Measurements from ENCODE around the gene KLF1.
"Not testable (repeated sequence)": the region's sequence is repeated elsewhere in the genome, so short reads cannot be mapped to it uniquely, and the experiment has no call there.

The KLF1 gene

DNA sequence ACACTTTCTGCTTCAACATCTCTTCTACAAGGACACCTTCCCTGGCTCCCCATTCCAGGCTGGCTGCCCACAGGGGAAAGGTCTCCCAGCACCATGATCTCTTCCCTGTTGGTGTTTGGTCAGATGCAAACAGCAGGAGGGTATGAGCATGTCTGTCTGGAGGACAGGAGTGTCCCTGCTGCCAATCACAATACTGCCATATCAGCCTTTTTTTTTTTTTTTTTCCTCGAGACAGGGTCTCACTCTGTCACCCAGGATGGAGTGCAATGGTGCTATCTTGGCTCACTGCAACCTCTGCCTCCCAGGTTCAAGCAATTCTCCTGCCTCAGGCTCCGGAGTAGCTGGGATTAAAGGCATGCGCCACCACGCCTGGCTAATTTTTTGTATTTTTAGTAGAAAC, 28.9 kb upstream of the KLF1 start:
- H3K4me1 ChIP-seq (ENCODE audit: control insufficient read depth, insufficient read depth, low read length) = peaks cover 21% of the 10 kb centered on the region
- H3K9ac ChIP-seq (ENCODE audit: low read length); H3K27me3 ChIP-seq (ENCODE audit: control insufficient read depth, insufficient read depth, low read length); H3K27ac ChIP-seq (ENCODE audit: low read depth, low read length); H3K4me3 ChIP-seq (ENCODE audit: low read depth, low read length); H3K36me3 ChIP-seq (ENCODE audit: control insufficient read depth, insufficient read depth, low read length); H3K9me3 ChIP-seq (ENCODE audit: control insufficient read depth, insufficient read depth, low read depth, low read length): not testable (repeated sequence)

GRCh38 chr19:12913851-12914690, 27.1 kb upstream of the KLF1 start:
- Histone ChIP-seq H3K27ac (ENCODE audit: low read depth, low read length) (peak overlapping the region; percentile 39; the same call in 1 of the 2 replicates), H3K4me3 (ENCODE audit: low read depth, low read length) (no peak overlapping the region), H3K9me3 (ENCODE audit: control insufficient read depth, insufficient read depth, low read depth, low read length) (no peaks in the 10 kb centered on the region), H3K9ac (ENCODE audit: low read length) (peak overlapping the region; percentile 16), H3K4me1 (ENCODE audit: control insufficient read depth, insufficient read depth, low read length) (peaks cover 21% of the 10 kb centered on the region), H3K36me3 (ENCODE audit: control insufficient read depth, insufficient read depth, low read length) (no peaks in the 10 kb centered on the region), H3K27me3 (ENCODE audit: control insufficient read depth, insufficient read depth, low read length) (peaks cover 9% of the 10 kb centered on the region)

- peaks cover 21% of the 10 kb centered on the region for H3K4me1 ChIP-seq (ENCODE audit: control insufficient read depth, insufficient read depth, low read length)
- H3K4me3 ChIP-seq (ENCODE audit: low read depth, low read length) = peak overlapping the region; percentile 25
- H3K9ac ChIP-seq (ENCODE audit: low read length) = peak overlapping the region; percentile 36
- no peaks in the 10 kb centered on the region for H3K36me3 ChIP-seq (ENCODE audit: control insufficient read depth, insufficient read depth, low read length)
- no peaks in the 10 kb centered on the region for H3K9me3 ChIP-seq (ENCODE audit: control insufficient read depth, insufficient read depth, low read depth, low read length)
- peak overlapping the region; percentile 39 for H3K27ac ChIP-seq (ENCODE audit: low read depth, low read length)
- H3K27me3 ChIP-seq (ENCODE audit: control insufficient read depth, insufficient read depth, low read length) = peaks cover 1% of the 10 kb centered on the region
Observed at GRCh38 chr19:12913011-12913561, 26.1 kb upstream of the KLF1 start.

DNA sequence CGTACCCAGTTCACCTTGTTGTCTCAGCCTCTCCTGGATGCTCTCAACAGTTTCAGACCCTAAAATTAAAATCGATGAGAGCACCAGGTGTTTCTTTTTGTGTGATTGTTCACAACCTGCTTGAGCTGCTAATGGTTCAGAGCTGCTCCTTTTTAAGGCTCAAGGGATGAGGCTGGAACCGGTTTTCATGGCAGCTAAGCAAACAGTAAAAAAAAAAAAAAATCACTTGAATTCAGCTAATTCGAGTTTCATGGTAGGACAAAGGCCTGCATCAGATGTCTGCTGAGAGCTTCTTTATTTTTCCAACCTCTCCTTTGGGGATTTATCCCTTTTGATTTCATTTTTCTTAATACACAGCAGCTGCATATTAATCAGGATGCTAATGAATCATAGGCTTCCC, 25.6 kb upstream of the KLF1 start:
- H3K27ac ChIP-seq (ENCODE audit: low read depth, low read length) = peak overlapping the region; percentile 39

DNA sequence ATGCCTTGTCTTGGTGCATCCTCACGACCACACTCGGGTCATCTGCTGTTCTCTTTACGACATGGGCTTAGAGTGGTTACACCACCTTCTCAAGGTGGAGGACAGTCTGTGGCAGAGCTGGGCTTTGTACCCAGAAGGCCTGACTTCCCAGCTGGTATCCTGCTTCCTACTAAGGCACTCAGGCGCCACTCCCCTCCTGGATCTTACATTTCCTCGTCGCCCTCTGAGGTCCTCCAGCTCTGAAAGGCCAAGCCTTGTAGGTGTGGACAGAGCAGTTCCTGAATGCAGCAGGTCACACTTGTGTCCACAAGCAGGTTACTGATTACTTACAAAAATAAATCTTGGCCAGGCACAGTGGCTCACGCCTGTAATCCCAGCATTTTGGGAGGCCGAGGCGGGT, 20.2 kb upstream of the KLF1 start:
- no peak overlapping the region for H3K4me3 ChIP-seq (ENCODE audit: low read depth, low read length)
- H3K27ac ChIP-seq (ENCODE audit: low read depth, low read length) = no peak overlapping the region
- no peaks in the 10 kb centered on the region for H3K27me3 ChIP-seq (ENCODE audit: control insufficient read depth, insufficient read depth, low read length)
- no peaks in the 10 kb centered on the region; the same call in 1 of the 2 replicates for H3K36me3 ChIP-seq (ENCODE audit: control insufficient read depth, insufficient read depth, low read length)
- peaks cover under 1% of the 10 kb centered on the region; the same call in 1 of the 2 replicates for H3K4me1 ChIP-seq (ENCODE audit: control insufficient read depth, insufficient read depth, low read length)
- H3K9ac ChIP-seq (ENCODE audit: low read length) = no peak overlapping the region
- H3K9me3 ChIP-seq (ENCODE audit: control insufficient read depth, insufficient read depth, low read depth, low read length) = no peaks in the 10 kb centered on the region

More for the DNA sequence above, 25.6 kb upstream of the KLF1 start:
- peaks cover 21% of the 10 kb centered on the region for H3K4me1 ChIP-seq (ENCODE audit: control insufficient read depth, insufficient read depth, low read length)
- H3K27me3 ChIP-seq (ENCODE audit: control insufficient read depth, insufficient read depth, low read length) = no peaks in the 10 kb centered on the region
- no peaks in the 10 kb centered on the region for H3K9me3 ChIP-seq (ENCODE audit: control insufficient read depth, insufficient read depth, low read depth, low read length)
- peak overlapping the region; percentile 25 for H3K4me3 ChIP-seq (ENCODE audit: low read depth, low read length)
- peak overlapping the region; percentile 36 for H3K9ac ChIP-seq (ENCODE audit: low read length)
- no peaks in the 10 kb centered on the region for H3K36me3 ChIP-seq (ENCODE audit: control insufficient read depth, insufficient read depth, low read length)

GRCh38 chr19:12899891-12900518, 13.0 kb upstream of the KLF1 start:
- no peaks in the 10 kb centered on the region for H3K4me1 ChIP-seq (ENCODE audit: control insufficient read depth, insufficient read depth, low read length)
- no peaks in the 10 kb centered on the region for H3K9me3 ChIP-seq (ENCODE audit: control insufficient read depth, insufficient read depth, low read depth, low read length)
- no peak overlapping the region for H3K9ac ChIP-seq (ENCODE audit: low read length)
- H3K27me3 ChIP-seq (ENCODE audit: control insufficient read depth, insufficient read depth, low read length) = no peaks in the 10 kb centered on the region
- H3K4me3 ChIP-seq (ENCODE audit: low read depth, low read length) = no peak overlapping the region
- no peak overlapping the region for H3K27ac ChIP-seq (ENCODE audit: low read depth, low read length)
- peaks cover 47% of the 10 kb centered on the region for H3K36me3 ChIP-seq (ENCODE audit: control insufficient read depth, insufficient read depth, low read length)

GRCh38 chr19:12896460-12896859, 9.5 kb upstream of the KLF1 start:
- no peak overlapping the region for H3K27ac ChIP-seq (ENCODE audit: low read depth, low read length)
- H3K4me1 ChIP-seq (ENCODE audit: control insufficient read depth, insufficient read depth, low read length) = peaks cover 6% of the 10 kb centered on the region; the same call in 1 of the 2 replicates
- H3K9me3 ChIP-seq (ENCODE audit: control insufficient read depth, insufficient read depth, low read depth, low read length) = no peaks in the 10 kb centered on the region
- H3K27me3 ChIP-seq (ENCODE audit: control insufficient read depth, insufficient read depth, low read length) = no peaks in the 10 kb centered on the region
- H3K9ac ChIP-seq (ENCODE audit: low read length) = no peak overlapping the region
- H3K36me3 ChIP-seq (ENCODE audit: control insufficient read depth, insufficient read depth, low read length) = peaks cover 60% of the 10 kb centered on the region
- H3K4me3 ChIP-seq (ENCODE audit: low read depth, low read length) = no peak overlapping the region

- no peak overlapping the region for H3K9ac ChIP-seq (ENCODE audit: low read length)
- peaks cover 41% of the 10 kb centered on the region for H3K36me3 ChIP-seq (ENCODE audit: control insufficient read depth, insufficient read depth, low read length)
- no peak overlapping the region for H3K4me3 ChIP-seq (ENCODE audit: low read depth, low read length)
- H3K27ac ChIP-seq (ENCODE audit: low read depth, low read length) = no peak overlapping the region
- H3K27me3 ChIP-seq (ENCODE audit: control insufficient read depth, insufficient read depth, low read length) = no peaks in the 10 kb centered on the region
- peaks cover 6% of the 10 kb centered on the region; the same call in 1 of the 2 replicates for H3K4me1 ChIP-seq (ENCODE audit: control insufficient read depth, insufficient read depth, low read length)
- H3K9me3 ChIP-seq (ENCODE audit: control insufficient read depth, insufficient read depth, low read depth, low read length) = no peaks in the 10 kb centered on the region
Observed at GRCh38 chr19:12893582-12893981, 6.6 kb upstream of the KLF1 start.

GRCh38 chr19:12891553-12892021, 4.6 kb upstream of the KLF1 start:
- peak overlapping the region; percentile 83 for H3K4me3 ChIP-seq (ENCODE audit: low read depth, low read length)

GRCh38 chr19:12890787-12891552, 4.0 kb upstream of the KLF1 start, which contains the start of gene GCDH:
GCDH (plus strand) TSS chr19:12891160; CDS start chr19:12891305, 145 bp downstream.
- Histone ChIP-seq H3K4me1 (ENCODE audit: control insufficient read depth, insufficient read depth, low read length) (peaks cover 9% of the 10 kb centered on the region; the same call in 1 of the 2 replicates), H3K9ac (ENCODE audit: low read length) (peak within 1 kb of the TSS; percentile 76)

More at GRCh38 chr19:12891553-12892021, 4.6 kb upstream of the KLF1 start:
- Histone ChIP-seq H3K27ac (ENCODE audit: low read depth, low read length) (no peak overlapping the region), H3K9me3 (ENCODE audit: control insufficient read depth, insufficient read depth, low read depth, low read length) (no peaks in the 10 kb centered on the region), H3K9ac (ENCODE audit: low read length) (peak overlapping the region; percentile 76), H3K36me3 (ENCODE audit: control insufficient read depth, insufficient read depth, low read length) (peaks cover 22% of the 10 kb centered on the region), H3K4me1 (ENCODE audit: control insufficient read depth, insufficient read depth, low read length) (peaks cover 6% of the 10 kb centered on the region; the same call in 1 of the 2 replicates), H3K27me3 (ENCODE audit: control insufficient read depth, insufficient read depth, low read length) (peaks cover 16% of the 10 kb centered on the region)

More at GRCh38 chr19:12890787-12891552, 4.0 kb upstream of the KLF1 start, which contains the start of gene GCDH:
- Histone ChIP-seq H3K4me3 (ENCODE audit: low read depth, low read length) (peak within 1 kb of the TSS; percentile 83), H3K27ac (ENCODE audit: low read depth, low read length) (no peak within 1 kb of the TSS), H3K9me3 (ENCODE audit: control insufficient read depth, insufficient read depth, low read depth, low read length) (no peaks in the 10 kb centered on the region), H3K27me3 (ENCODE audit: control insufficient read depth, insufficient read depth, low read length) (peaks cover 22% of the 10 kb centered on the region), H3K36me3 (ENCODE audit: control insufficient read depth, insufficient read depth, low read length) (peaks cover 16% of the 10 kb centered on the region)

Measured in HUES6 (cell line).